NCI-H1105 (cell line): ENCODE results near the gene TCF7L2.

ENCODE experiments used
- DNase-seq: peaks from one replicate; lab custom pipeline; 2025; lab: John Stamatoyannopoulos, UW

TCF7L2 gene

DNA sequence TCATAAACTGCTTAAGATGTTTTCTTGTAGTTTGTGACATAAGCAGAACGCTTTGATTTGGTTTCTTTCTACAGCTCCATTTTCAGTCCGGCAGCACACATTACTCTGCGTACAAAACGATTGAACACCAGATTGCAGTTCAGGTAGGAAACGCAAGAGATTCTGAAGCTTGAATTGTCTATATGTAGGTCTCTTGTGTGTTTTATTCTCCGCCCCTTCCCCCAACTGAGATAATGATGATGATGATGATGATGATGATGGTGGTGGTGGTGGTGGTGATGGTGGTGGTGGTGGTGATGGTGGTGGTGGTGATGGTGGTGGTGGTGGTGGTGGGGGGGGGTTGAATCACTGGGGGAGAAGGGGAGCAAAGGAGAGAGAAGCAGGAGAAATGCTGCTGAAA lies 14.4 kb downstream of the TCF7L2 start:
- no peak for DNase-seq

- no peak for DNase-seq
These were observed 16.3 kb downstream of the TCF7L2 start for GRCh38 chr10:112966194-112966855.

DNA sequence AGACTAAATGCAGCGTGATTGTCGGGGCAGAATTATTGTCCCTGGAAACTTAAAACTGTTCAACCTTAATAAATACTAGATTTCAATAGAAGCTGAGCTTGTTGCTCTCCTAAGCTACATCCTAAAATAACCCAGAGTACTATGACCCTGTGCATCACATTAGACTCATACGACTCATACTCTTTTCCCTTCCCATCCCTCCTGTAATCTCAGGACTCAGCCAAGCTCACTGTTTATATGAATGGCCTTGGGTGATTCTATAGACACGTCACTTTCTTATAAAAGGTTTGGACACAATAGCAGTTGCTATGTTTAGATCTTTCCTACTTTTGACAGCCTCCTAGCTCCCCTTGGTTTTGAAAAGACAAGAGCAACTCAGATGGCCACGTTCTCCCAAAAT lies 17.2 kb downstream of the TCF7L2 start:
- DNase-seq: no peak

DNA sequence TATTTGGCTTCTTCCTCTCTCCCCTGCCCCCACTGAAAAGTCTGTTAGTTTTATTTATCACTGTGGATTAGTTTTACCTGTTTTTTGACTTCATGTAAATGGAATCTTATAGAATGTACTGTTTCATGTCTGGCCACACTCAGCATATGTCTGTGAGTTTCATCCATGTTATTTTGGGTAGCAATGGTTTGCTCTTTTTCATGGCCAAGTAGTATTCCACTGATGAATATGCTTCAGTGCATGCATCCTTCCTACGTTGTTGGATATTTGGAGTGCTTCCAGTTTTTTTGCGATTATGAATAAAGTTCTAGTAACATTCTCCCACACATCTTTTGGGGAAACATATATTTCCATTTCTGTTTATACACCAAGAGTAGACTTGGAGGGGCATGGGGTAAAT lies 19.1 kb downstream of the TCF7L2 start:
- no peak for DNase-seq

DNA sequence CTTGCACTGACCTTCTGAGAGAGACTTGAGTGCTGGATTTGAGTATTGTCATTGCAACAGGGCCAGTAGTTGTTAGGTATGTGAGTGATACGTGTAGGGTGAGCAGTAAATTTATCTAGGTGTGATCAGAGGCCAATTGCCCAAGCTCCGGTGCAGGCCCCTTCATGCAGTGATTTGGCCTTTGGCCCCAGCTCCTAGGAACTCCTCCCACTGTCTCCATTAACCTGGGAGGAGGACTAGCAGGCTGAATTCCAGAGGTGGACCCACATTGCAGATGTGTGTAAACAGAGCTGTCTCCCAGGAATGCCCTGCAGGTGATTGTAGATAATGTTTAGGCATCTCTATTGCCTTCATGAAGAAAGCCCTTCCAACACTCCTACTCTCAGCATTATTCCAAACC lies 19.5 kb downstream of the TCF7L2 start:
- no peak for DNase-seq

- DNase-seq: no peak
These were observed 20.0 kb downstream of the TCF7L2 start for GRCh38 chr10:112970021-112970420.

GRCh38 chr10:112972606-112973005 lies 22.6 kb downstream of the TCF7L2 start:
- no peak for DNase-seq

- DNase-seq: no peak
These were observed 23.0 kb downstream of the TCF7L2 start for GRCh38 chr10:112973046-112973445.

DNA sequence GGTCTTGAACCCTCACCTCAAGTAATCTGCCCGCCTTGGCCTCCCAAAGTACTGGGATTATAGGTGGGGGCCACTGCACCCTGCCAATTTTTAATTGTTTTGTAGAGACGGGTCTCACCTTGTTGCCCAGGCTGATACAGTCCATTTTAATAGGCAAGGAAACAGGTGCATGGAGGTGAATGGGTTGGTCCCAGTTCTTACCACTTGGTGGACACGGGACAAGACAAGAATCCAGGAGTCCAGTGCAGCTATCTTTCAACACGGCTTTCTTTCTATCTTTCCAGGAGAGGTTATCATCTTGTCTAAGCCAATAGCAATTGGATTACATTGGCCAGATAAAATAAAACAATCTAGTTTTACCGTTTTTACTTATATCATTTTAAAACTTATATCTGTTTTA lies 23.8 kb downstream of the TCF7L2 start:
- DNase-seq: no peak

DNA sequence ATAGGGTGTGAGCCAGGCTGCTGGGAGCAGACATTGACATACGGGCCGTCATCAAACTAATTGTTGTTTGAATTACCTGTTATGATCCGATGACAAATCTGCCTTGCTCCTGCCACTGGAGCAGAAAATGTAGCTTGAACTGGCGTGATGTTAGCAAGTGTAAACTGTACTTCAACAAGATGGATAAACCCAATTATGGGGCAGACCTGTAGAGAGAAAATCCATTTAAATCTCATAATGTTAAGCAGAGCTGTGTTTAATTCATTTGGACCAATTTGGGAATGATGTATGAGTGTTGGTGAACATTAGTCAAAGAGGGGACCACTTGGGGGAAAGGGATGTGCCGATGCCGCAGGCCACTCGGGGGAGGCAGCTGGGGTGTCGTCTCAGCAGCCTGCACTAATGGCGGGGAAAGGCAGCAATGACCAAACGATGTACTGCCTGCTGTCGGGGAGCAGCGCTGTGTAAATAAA lies 27.4 kb downstream of the TCF7L2 start:
- DNase-seq: no peak

DNA sequence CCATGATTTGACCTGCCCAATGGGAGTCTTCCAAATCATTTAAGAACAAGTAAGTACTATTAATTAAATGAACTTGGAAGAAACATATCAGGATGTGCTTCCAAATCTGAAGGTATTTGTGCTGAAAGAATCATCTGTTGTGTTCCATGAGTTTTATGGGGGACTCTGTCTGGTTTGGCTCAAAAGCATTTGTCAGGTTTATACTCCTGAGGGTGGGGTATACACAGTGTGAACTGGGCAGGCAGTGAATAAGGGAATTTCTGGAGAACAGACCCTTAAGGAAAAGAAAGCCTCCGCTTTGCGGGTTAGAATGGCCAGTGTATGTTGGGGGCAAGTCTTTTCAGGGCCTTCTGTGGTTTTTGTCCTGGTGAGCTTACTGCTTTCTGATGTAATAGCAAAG lies 29.9 kb downstream of the TCF7L2 start:
- no peak for DNase-seq

GRCh38 chr10:112980937-112981336 lies 30.9 kb downstream of the TCF7L2 start:
- no peak for DNase-seq

DNA sequence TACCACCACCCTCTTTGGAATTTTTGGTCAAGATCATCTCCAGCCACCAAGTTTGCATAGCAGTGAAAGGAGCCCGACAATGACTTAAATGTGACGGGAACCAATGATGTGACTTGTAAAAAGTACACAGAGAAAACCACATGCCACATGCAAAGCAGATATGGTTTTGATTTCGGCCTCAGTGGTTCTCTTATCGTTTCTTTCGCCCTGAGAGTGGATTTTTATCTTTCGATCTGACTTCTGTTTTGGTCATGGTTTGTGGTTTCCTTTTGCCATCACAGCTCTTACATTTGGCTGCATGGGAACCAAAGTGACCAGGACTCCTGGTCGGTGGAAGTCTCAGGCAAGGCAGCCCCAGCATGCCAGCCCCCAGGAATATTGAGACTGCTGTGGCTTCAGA lies 31.5 kb downstream of the TCF7L2 start:
- no peak for DNase-seq

DNA sequence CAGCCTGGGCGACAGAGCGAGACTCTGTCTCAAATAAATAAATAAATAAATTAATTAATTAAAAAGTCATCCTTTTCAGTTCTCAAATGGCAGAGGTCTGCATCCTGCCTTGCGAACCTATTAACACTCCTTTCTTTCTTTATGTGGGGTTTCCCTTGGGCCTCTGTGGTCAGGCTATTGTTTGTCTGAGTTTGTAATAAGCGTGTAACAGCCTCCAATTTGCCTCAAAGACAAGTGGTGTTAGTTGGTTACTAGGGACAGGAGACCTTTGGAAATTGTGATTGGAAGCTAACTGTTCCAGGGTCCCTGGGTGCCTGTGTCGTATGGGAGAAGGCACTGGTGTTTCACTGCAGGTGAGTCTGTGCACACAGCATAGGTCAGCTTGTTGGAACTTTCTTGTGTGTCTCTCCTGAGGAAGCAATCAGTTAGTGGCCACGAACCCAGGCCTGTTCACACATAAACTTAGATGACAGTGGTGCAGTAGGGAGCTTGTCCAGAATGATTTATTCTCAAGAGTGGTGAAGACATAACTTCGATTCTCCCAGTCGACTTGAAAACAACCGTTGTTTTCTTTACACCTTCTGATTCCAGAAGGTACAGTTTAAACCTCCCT lies 33.5 kb downstream of the TCF7L2 start:
- no peak for DNase-seq

- DNase-seq: no peak
These were observed 34.7 kb downstream of the TCF7L2 start for GRCh38 chr10:112984756-112985155.

- DNase-seq: no peak
These were observed 35.9 kb downstream of the TCF7L2 start for GRCh38 chr10:112985690-112986543.

DNA sequence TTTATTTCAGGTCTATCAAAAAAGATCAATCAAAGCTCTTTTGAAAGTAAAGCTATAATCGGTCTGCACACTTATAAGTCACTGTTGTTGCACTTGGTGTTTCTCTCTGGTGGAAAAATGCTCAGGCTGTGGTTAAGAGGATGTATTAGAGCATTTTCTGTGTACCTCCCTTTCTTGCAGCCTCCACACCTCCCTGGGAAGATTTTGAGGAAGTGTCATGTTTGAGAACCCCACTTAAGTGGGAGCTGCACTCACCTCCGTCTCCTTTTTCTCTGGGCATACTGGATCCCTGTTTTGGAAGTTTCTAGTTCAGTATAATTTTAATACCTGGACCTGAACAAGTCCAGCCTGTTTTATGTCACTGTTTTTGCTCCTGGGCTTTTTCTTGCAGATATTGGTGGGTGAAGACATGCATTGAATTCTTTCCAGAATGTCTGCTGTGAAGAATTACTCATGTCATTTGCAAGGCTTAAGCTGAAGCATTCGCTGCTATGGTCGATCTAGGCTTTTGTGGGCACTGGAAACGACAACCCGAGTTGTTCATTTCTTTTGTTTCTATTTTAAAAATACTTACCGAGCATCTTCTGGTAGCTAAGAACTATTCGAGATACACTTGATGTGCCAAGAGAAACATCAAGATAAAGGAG lies 36.6 kb downstream of the TCF7L2 start:
- DNase-seq: no peak

DNA sequence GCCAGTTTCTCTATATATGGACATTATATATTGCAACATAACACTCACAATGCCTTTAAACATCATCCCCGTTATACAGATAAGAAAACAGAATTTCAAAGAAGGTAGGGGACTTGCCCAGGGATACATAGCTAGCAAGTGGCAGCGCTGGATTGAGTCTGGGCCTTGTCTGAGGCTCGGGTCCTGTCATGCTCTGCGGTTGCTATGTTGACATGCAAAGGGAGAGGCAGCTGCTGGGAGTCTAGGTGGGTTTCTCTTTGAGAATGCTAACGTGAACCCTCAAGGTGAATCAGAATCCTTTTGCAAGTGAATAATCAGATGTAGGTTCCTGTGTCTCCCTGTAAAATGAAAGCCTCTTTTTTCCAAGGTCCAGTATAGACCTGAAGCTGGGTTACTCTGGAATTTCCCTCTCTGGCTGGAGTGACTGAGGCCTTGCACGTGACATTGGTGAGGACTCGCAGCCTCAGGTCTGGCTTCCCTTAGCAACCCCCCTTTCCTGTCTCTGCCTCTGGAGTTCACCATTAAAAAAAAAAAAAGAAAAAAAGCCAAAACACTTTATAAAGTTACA lies 38.9 kb downstream of the TCF7L2 start:
- no peak for DNase-seq

DNA sequence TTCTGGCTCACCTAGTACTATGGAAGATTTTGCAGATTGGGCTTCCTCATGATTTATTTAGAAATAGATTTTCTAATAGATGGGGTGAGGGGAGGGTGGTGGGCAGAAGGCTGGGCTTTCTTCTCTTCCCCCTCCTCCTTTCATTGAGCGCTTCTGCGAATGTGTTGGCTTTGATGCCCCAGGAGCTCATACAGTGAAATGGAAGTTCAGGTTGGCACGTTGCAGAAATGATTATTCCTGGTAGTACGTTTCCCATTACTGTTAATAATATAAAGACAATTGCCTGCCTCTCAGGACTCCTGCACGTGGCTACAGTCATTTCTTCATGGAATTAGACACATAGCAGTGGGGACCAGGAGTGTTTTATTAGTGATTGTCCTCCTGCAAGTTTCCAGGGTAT lies 39.8 kb downstream of the TCF7L2 start:
- DNase-seq: no peak

DNA sequence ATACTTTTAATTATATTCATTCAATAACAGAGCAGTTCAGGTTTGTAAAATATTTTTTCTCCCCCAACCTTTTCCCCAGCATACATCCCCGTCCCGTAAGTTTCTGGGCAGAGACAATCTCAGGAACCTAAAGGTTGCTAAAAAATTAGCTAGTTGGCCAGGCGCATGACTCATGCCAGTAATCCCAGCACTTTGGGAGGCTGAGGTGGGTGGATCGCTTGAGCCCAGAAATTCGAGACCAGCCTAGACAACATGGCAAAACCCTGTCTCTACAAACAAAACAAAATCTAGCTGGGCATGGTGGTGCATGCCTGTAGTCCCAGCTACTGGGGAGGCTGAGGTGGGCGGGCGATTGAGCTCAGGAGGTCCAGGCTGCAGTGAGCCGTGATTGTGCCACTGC lies 40.2 kb downstream of the TCF7L2 start:
- no peak for DNase-seq

DNA sequence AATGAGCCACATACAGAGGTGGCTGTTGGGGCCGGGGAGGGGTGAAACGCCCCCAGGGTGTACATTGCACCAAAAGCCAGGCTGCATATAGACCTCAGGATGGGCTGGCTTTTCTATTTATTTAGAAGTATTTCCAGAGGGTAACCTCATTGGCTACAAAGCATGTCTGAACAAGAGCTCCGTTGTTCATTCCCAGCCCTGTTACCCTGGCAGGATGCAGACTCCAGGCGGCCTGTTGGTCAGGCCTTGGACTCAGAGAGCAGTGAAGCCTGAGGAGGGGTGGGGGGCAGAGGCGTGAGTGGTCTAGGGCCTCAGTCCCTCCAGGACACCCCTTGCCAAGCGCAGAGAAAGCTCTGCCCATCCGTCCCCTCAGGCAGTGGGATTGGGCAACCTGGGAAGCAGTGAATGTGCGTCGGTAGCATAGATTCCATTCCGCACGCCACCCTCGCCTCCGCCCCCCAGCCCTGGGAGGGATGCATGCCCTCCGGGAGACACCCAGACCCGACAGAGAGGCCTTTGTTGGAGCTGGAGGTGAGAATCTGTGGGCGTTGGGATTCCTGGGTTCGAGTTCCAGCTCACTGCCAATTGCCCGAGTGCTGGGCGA lies 41.9 kb downstream of the TCF7L2 start:
- no peak for DNase-seq

- no peak for DNase-seq
These were observed 46.4 kb downstream of the TCF7L2 start for GRCh38 chr10:112996462-112996861.
